ENCODE results near the gene CCDC33.

GRCh38 chr15:74326746-74327145, 90.6 kb downstream of the CCDC33 start:
- TF ChIP-seq CTCF (IDR thresholded peaks at IDR 0.05): no peak
- no peak for TF ChIP-seq POLR2A (IDR thresholded peaks at IDR 0.05)
- TF ChIP-seq EP300 (IDR thresholded peaks at IDR 0.05): no peak
